DOHH2 (cell line): ENCODE results near the gene KRT9.

Experiments used
- EZH2phosphoT487 ChIP-seq: fragments of 200-600 bp; sonication (generic); IDR thresholded peaks from 2 replicates; pipeline ENCODE4 v1.6.1; 2017; ENCODE audit warnings: borderline replicate concordance, mild to moderate bottlenecking, antibody characterized with exemption, low read length, moderate library complexity, mixed read lengths
- TF ChIP-seq, protein P1 (sequence below): fragments of 200-600 bp; sonication (generic); IDR thresholded peaks from one replicate; pipeline ENCODE4 v1.5.1; 2014; ENCODE audit warnings: antibody characterized with exemption, mild to moderate bottlenecking, low read depth, low read length; ENCODE audit not compliant: poor library complexity, severe bottlenecking

- TF ChIP-seq, protein P1, sequence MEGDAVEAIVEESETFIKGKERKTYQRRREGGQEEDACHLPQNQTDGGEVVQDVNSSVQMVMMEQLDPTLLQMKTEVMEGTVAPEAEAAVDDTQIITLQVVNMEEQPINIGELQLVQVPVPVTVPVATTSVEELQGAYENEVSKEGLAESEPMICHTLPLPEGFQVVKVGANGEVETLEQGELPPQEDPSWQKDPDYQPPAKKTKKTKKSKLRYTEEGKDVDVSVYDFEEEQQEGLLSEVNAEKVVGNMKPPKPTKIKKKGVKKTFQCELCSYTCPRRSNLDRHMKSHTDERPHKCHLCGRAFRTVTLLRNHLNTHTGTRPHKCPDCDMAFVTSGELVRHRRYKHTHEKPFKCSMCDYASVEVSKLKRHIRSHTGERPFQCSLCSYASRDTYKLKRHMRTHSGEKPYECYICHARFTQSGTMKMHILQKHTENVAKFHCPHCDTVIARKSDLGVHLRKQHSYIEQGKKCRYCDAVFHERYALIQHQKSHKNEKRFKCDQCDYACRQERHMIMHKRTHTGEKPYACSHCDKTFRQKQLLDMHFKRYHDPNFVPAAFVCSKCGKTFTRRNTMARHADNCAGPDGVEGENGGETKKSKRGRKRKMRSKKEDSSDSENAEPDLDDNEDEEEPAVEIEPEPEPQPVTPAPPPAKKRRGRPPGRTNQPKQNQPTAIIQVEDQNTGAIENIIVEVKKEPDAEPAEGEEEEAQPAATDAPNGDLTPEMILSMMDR = no peak
- TF ChIP-seq EZH2phosphoT487 = no peak
Measured at GRCh38 chr17:41533613-41534012, 38.2 kb downstream of the KRT9 start.
